ENCODE measurements around the gene ZBED3. TPM values are rescaled to one million over a fixed set of nuclear protein-coding genes. Genes with fewer than 3 reads are reported as not detected.
A peak's percentile ranks its signal among the peaks of the same experiment; 100 is the strongest.

The ZBED3 gene
- total and polyA plus RNA-seq, 2 of the 4 experiments (the other 2 are of a cell fraction): 0.18 to 2.5 TPM

DNA sequence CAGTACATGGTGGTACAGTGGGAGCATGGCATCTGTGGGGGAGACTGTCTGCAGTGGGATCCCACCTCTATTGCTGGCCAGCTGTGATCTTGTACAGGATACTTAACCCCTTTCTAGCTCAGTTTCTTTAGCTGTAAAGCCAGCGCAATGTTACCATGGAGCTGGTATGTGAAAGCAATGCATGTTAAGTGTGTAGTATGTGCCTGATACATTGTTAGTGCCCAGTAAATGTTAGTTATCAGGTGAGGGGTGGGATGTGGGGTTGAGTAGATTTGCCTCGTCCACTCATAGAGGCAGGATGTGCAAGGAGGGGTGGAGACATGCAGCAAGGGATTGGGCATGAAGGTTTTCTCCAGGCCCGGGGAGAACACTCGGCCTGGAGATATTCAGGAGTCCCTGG lies 12.3 kb downstream of the ZBED3 start:
- Histone ChIP-seq H2AK9ac (replicated peaks; ENCODE audit: low read depth, low read length, poor library complexity) (no peak overlapping the region), H3K18ac (ENCODE audit: low read depth, low read length) (no peak overlapping the region), H3K27ac (ENCODE audit: insufficient read depth, low read length) (no peak overlapping the region), H3K9me1 (ENCODE audit: insufficient read depth, low read length) (peaks cover 7% of the 10 kb centered on the region; the same call in 1 of the 2 replicates), H3K9me3 (ENCODE audit: control insufficient read depth, insufficient read depth, low read length) (no peaks in the 10 kb centered on the region), H3K14ac (replicated peaks; ENCODE audit: low read depth, low read length) (no peak overlapping the region), H3K9ac (ENCODE audit: low read depth, low read length) (no peak overlapping the region), H3K4me2 (ENCODE audit: low read depth, low read length) (no peak overlapping the region), H3K79me1 (ENCODE audit: low read depth in 1 of 2, low read length in 2 of 2) (no peaks in the 10 kb centered on the region), H3K36me3 (ENCODE audit: control insufficient read depth, insufficient read depth, low read length) (peaks cover 3% of the 10 kb centered on the region), H4K8ac (ENCODE audit: low read depth in 2 of 2, low read length in 2 of 2) (no peak overlapping the region), H2BK15ac (ENCODE audit: low read depth, low read length) (no peak overlapping the region), H3K4ac (ENCODE audit: low read depth, low read length) (no peak overlapping the region), H2BK5ac (ENCODE audit: low read depth, low read length, poor library complexity, severe bottlenecking) (no peak overlapping the region), H2BK20ac (ENCODE audit: low read depth, low read length) (no peak overlapping the region), H3K27me3 (ENCODE audit: control insufficient read depth, insufficient read depth, low read length) (no peaks in the 10 kb centered on the region), H3K23ac (ENCODE audit: low read depth, low read length) (no peak overlapping the region), H3K4me3 (ENCODE audit: insufficient read depth, low read depth, low read length) (no peak overlapping the region), H3K4me1 (ENCODE audit: control insufficient read depth, insufficient read depth, low read length) (no peaks in the 10 kb centered on the region; the same call in 1 of the 2 replicates), H2AK5ac (ENCODE audit: low read depth, low read length) (no peak overlapping the region), H2BK120ac (ENCODE audit: low read depth, low read length) (no peak overlapping the region), H4K91ac (ENCODE audit: insufficient read depth, low read depth, low read length) (no peak overlapping the region), H4K5ac (ENCODE audit: low read depth, low read length) (no peak overlapping the region), H4K20me1 (ENCODE audit: insufficient read depth, low read length) (no peaks in the 10 kb centered on the region), H3K56ac (ENCODE audit: extremely low read depth, insufficient read depth, low read length) (no peak overlapping the region), H2AFZ (replicated peaks; ENCODE audit: low read length, poor library complexity) (no peak overlapping the region)
- no peak for DNase-seq
- in situ Hi-C loops (cut with MboI; ENCODE audit: low sequenced_read_pairs): no loop called here
- intact Hi-C loops (cut with micrococcal nuclease): loop anchor here (5.0 kb wide), 1 partner anchor 418 kb away; the partner anchor contains the start of gene WDR41
- BruUV-seq (replicated peaks): TSS peak; percentile 34
- dilution Hi-C loops (cut with HindIII; ENCODE audit: low sequenced_read_pairs, unreplicated experiment): no loop called here
- POLR2A ChIA-PET (ENCODE audit: unreplicated experiment): no interaction called here
- no peak for ATAC-seq (ENCODE audit: low read depth)
- WGBS, 2 experiments (ENCODE audit: extremely low coverage in 2 of 2, insufficient read length in 1 of 2): 88% methylated on average over 3 of the region's 4 CpGs; no CpG with 5 or more reads in 1 of the 2 experiments
- TF ChIP-seq CEBPB (IDR thresholded peaks at IDR 0.05; ENCODE audit: low read depth, low read length): no peak
- no peak for TF ChIP-seq MXI1 (IDR thresholded peaks at IDR 0.05; ENCODE audit: borderline replicate concordance, low read depth, low read length)
- no peak for TF ChIP-seq POLR2A (IDR thresholded peaks at IDR 0.05; ENCODE audit: low read depth, low read length)
- TF ChIP-seq FOS (IDR thresholded peaks at IDR 0.05; ENCODE audit: low read depth, low read length): no peak
- no peak for TF ChIP-seq SMC3 (IDR thresholded peaks at IDR 0.05; ENCODE audit: low read depth, low read length)
- no peak for TF ChIP-seq RFX5 (IDR thresholded peaks at IDR 0.05; ENCODE audit: low read depth, low read length)
- TF ChIP-seq, protein P1, sequence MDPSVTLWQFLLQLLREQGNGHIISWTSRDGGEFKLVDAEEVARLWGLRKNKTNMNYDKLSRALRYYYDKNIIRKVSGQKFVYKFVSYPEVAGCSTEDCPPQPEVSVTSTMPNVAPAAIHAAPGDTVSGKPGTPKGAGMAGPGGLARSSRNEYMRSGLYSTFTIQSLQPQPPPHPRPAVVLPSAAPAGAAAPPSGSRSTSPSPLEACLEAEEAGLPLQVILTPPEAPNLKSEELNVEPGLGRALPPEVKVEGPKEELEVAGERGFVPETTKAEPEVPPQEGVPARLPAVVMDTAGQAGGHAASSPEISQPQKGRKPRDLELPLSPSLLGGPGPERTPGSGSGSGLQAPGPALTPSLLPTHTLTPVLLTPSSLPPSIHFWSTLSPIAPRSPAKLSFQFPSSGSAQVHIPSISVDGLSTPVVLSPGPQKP (IDR thresholded peaks at IDR 0.05; ENCODE audit: borderline replicate concordance, low read depth, low read length): no peak
- TF ChIP-seq BHLHE40 (IDR thresholded peaks at IDR 0.05; ENCODE audit: low read depth, low read length): no peak
- TF ChIP-seq, protein P2, sequence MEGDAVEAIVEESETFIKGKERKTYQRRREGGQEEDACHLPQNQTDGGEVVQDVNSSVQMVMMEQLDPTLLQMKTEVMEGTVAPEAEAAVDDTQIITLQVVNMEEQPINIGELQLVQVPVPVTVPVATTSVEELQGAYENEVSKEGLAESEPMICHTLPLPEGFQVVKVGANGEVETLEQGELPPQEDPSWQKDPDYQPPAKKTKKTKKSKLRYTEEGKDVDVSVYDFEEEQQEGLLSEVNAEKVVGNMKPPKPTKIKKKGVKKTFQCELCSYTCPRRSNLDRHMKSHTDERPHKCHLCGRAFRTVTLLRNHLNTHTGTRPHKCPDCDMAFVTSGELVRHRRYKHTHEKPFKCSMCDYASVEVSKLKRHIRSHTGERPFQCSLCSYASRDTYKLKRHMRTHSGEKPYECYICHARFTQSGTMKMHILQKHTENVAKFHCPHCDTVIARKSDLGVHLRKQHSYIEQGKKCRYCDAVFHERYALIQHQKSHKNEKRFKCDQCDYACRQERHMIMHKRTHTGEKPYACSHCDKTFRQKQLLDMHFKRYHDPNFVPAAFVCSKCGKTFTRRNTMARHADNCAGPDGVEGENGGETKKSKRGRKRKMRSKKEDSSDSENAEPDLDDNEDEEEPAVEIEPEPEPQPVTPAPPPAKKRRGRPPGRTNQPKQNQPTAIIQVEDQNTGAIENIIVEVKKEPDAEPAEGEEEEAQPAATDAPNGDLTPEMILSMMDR (conservative IDR thresholded peaks at IDR 0.05; ENCODE audit: low read depth, low read length): no peak
- no peak for TF ChIP-seq CHD1 (IDR thresholded peaks at IDR 0.05; ENCODE audit: low read depth, low read length)
- no peak for TF ChIP-seq NFE2L2 (IDR thresholded peaks at IDR 0.05; ENCODE audit: low read depth, low read length)
- TF ChIP-seq RCOR1 (IDR thresholded peaks at IDR 0.05; ENCODE audit: insufficient replicate concordance, low read length): no peak
- no peak for TF ChIP-seq MAFK (IDR thresholded peaks at IDR 0.05; ENCODE audit: low read depth, low read length)
- TF ChIP-seq MAZ (IDR thresholded peaks at IDR 0.05; ENCODE audit: borderline replicate concordance, low read depth, low read length): no peak
- TF ChIP-seq, protein P3, sequence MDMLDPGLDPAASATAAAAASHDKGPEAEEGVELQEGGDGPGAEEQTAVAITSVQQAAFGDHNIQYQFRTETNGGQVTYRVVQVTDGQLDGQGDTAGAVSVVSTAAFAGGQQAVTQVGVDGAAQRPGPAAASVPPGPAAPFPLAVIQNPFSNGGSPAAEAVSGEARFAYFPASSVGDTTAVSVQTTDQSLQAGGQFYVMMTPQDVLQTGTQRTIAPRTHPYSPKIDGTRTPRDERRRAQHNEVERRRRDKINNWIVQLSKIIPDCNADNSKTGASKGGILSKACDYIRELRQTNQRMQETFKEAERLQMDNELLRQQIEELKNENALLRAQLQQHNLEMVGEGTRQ (IDR thresholded peaks at IDR 0.05; ENCODE audit: low read depth, low read length): no peak
- no peak for TF ChIP-seq RAD21 (IDR thresholded peaks at IDR 0.05; ENCODE audit: low read length)
- CTCF ChIA-PET: no interaction called here
